T-helper 1 cell treated with Interleukin-12 subunit alpha and Interleukin-12 subunit beta and Interleukin-4 antibody, amounts not matched to agents 30 μg/mL and 1 μg/mL, for 36 hours (primary cell): ENCODE data around the gene GIPC1.
A peak's percentile ranks its signal among the peaks of the same experiment; 100 is the strongest.

ENCODE experiments used
- H3K27ac Mint-ChIP-seq: one replicate; pipeline ENCODE4 v1.8.0; 2021; ENCODE audit warnings: mild to moderate bottlenecking, mixed read lengths
- H3K27me3 Mint-ChIP-seq: one replicate; pipeline ENCODE4 v1.8.0; 2021; ENCODE audit warnings: low read depth, mixed read lengths
- H3K36me3 Mint-ChIP-seq: one replicate; pipeline ENCODE4 v1.8.0; 2021; ENCODE audit warnings: low read depth, mixed read lengths
- H3K4me1 Mint-ChIP-seq: one replicate; pipeline ENCODE4 v1.8.0; 2021; ENCODE audit warnings: low read depth, mixed read lengths
- H3K4me3 Mint-ChIP-seq: one replicate; pipeline ENCODE4 v1.8.0; 2021; ENCODE audit warnings: mild to moderate bottlenecking, moderate library complexity, mixed read lengths
- H3K9me3 Mint-ChIP-seq: one replicate; pipeline ENCODE4 v1.8.0; 2021; ENCODE audit warnings: mixed read lengths

GIPC1 gene

DNA sequence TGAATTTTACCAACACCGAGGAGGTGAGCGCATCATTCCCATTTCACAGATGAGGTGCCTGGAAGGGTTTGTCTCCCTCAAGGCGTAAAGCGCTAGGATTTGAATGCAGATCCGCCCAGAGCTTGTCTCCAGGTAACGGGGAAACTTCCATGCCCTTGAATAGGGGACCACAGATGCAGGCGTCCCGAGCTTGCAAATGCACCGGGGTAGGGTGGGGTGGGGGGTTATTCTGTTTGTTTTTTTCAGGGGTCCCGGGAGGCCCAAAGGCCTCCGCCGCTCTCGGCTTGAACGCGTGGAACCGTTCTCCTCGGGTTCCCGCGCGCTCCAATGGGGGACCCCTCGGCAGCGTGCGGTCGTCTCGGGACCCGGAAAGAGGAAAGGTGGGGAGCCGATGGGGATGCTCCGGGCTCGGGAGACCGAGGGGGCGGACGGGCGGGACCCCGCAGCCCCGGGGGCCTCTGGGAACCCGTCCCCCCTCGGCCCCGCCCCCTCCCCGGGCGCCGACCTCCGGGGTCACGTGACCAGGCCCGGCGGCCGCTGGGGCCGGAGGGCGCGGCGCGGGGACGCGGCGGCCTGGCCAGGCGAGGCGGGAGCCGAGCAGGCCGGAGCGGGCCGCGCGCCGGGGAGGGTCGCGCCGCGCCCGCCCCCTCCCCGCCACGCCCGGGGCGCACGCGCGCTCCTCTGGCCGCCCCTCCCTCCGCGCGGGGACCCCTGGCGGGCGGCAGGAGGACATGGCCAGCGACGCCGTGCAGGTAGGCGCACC is 63.0 kb downstream of the GIPC1 start, which contains the start of gene PKN1:
TSS of gene PKN1 (plus strand) at position 516 of the 763 bp plus-strand sequence. CDS start at position 732, 216 bp downstream.
- H3K9me3 Mint-ChIP-seq = no peaks in the 10 kb centered on the region
- H3K4me1 Mint-ChIP-seq = peaks cover 21% of the 10 kb centered on the region
- peak within 1 kb of the TSS; percentile 31 for H3K27ac Mint-ChIP-seq
- peak within 1 kb of the TSS; percentile 88 for H3K4me3 Mint-ChIP-seq
- no peaks in the 10 kb centered on the region for H3K36me3 Mint-ChIP-seq
- peaks cover 9% of the 10 kb centered on the region for H3K27me3 Mint-ChIP-seq

DNA sequence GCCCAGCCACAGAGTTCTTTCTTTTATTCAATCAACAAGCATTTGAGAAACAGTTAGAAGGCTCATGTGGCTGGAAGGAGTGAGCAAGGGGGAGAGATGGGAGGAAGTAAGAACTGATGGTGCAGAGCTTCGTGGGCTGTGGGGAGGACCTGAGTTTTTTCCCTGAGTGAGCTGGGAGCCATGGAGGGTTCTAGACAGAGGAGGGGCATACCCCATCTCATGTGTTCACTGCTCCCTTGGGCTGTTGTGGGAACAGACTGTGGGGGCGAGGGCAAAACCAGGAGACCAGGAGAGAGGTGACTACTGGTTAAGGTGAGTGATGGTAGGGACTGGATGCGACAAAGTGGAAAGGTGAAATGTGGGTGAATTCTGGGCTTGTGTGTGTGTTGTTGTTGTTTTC is 65.2 kb downstream of the GIPC1 start:
- Mint-ChIP-seq H3K27ac (no peak overlapping the region), H3K4me3 (peak overlapping the region; percentile 41), H3K9me3 (no peaks in the 10 kb centered on the region), H3K36me3 (no peaks in the 10 kb centered on the region), H3K27me3 (peaks cover 13% of the 10 kb centered on the region), H3K4me1 (peaks cover 20% of the 10 kb centered on the region)

- no peak overlapping the region for H3K4me3 Mint-ChIP-seq
- no peaks in the 10 kb centered on the region for H3K36me3 Mint-ChIP-seq
- H3K27ac Mint-ChIP-seq = no peak overlapping the region
- H3K27me3 Mint-ChIP-seq = peaks cover 13% of the 10 kb centered on the region
- no peaks in the 10 kb centered on the region for H3K9me3 Mint-ChIP-seq
- H3K4me1 Mint-ChIP-seq = peaks cover 13% of the 10 kb centered on the region
Measured at GRCh38 chr19:14428882-14429416, 67.0 kb downstream of the GIPC1 start.
